KG1 (cell line): ENCODE measurements around the gene RPS17.

Source experiments
- DNase-seq: peaks from one replicate; lab custom pipeline; 2025; lab: John Stamatoyannopoulos, UW

The RPS17 gene

DNA sequence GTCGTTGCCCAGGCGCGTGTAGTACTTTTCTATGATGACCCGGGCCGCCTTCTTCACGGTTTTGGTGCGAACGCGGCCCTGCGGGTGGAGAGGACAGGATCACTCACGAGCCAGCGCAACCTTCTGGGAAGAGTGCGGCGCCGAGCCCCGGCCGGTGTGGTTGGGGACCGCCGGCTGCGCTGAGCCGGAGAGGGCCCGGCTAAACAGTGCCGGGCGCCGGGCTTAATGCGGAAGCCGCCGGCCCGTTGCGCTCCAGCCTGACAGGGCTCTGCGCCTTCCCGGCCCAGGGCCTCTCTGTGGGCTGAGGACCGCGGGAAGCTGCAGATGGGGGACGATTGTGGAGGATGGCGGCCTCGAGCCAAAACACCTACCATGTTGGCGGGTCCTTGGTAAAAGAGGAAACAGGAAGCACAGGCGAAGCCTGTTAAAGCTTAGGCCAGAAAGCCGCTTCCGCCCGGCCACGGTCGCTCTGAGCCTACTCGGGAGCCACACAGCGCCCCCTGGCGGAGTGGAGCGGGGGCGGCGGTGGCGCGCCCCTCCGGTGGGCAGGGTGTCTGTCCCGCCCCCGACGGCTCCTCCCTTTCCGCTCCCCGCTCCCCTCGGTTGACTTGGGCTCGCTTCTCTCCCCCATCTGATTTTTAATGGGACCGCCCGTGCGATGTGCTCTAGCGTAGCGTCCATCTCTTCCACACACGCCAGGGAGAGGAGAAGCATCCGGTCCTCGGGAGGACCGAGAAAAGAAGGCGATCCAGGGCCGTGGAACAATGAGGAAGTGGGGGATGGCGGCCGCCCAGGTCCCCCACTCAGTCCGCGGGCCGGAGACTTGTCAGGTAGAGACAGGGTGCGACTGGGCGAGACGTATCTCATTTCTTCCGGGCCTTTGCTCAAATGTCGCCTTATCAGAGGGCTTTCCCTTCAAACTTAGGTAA, at the start of gene RPS17:
Gene RPS17, minus strand, starts transcription at position 403 of the 929 bp plus-strand sequence. Its CDS starts 29 bp downstream, at position 374.
- DNase-seq, result no peak

DNA sequence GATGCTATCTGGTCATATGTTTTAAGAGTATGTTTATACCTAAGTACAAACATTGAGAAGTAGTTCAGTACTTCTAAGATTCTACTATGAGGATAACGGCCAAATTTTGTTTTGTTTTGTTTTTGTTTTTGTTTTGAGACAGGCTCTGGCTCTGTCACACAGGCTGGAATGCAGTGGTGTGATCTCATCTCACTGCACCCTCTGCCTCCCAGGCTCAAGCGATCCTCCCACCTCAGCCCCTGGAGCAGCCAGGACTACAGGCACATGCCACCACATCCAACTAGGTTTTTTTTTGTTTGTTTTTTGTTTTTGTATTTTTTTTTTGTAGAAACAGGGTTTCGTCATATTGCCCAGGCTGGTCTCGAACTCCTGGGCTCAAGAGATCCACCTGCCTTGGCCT, 47.5 kb upstream of the RPS17 start:
- no peak for DNase-seq

DNA sequence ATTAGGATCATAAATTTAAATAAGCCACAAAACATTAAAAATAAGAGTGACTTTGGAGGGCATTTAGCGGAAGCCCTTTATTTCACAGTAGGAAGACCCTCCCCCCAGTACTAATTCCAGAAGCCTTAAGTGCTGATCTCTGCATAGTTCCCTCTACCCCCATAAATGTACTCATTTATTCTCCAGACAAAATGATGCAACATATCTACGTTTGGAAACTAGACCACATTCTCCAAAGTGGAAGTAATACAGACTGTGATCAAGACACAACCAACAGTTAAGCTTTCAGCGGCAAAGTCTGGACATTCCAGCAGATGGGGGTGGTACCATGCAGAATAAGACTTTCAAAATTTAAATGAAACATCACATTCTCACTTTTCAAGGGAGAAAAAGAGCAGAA, 44.8 kb upstream of the RPS17 start:
- DNase-seq, result no peak

DNA sequence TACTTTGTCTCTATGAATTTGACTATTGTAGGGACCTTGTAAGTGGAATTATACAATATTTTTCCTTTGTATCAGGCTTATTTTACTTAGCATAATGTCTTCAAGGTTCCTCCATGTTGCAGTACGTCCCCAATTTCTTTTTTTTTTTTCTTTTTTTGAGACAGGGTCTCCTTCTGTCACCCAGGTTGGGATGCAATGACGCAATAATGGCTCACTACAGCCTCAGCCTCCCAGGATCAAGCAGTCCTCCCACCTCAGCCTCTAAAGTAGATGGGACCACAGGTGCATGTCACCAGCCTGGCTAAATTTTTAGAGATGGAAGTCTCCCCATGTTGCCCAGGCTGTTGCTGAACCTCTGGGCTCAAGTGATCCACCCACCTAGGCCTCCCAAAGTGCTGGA, 40.5 kb upstream of the RPS17 start:
- DNase-seq, result no peak

DNA sequence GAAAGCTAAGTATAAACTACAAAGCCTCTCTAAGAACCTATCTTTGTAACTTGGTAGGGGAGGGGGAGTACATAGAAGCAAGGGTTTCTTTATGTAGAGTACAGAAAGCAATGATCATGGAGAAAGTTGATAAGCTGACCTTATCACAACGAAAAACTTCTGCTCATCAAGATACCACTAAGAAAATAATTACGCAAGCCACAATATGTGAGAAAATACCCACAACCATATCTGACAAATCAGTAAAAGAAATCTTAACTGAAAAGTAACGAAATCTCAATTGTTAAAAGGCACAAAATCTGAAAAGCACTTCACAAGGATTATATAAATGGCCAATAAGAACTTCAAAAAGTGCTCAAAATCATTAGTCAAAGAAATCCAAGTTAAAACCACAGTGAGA, 35.1 kb upstream of the RPS17 start:
- no peak for DNase-seq

DNA sequence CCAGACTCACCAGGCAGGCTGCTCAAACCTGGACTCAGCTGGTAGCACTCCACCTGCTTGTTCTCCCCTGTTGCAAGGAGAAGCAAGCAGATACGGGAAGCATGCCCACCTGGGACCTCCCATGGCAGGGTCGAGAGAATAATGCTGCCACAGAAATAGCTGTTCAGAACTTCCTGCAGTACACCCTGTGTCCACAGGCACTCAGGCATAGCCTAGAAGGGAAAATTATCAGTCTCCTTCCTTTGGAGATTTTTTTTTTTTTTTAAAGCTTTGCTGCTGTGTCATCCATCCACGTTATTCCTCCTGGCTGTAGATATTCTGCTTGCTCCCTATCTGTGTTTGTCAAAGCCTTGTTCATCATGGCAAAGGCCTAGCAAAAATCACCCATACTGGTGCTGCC, 32.7 kb upstream of the RPS17 start:
- no peak for DNase-seq

DNA sequence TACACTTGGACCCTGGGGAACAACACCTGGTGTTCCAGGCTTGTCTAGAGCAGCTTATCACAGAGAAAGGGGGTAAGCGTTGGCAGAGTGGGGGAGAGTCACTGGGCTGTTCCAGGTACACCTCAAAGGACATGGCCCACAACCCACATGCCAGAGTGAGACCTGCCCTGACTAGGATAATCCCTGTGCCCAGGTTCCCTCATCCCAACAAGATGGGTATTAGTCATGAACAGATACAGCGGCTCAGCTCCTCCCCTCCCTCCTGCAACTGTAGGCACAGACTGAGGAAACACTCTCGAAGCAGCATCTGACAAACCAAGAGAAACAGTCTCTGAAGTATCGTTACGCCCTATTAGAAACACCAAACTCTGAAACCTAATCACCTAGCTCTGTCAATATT, 32.1 kb upstream of the RPS17 start:
- DNase-seq, result no peak

DNA sequence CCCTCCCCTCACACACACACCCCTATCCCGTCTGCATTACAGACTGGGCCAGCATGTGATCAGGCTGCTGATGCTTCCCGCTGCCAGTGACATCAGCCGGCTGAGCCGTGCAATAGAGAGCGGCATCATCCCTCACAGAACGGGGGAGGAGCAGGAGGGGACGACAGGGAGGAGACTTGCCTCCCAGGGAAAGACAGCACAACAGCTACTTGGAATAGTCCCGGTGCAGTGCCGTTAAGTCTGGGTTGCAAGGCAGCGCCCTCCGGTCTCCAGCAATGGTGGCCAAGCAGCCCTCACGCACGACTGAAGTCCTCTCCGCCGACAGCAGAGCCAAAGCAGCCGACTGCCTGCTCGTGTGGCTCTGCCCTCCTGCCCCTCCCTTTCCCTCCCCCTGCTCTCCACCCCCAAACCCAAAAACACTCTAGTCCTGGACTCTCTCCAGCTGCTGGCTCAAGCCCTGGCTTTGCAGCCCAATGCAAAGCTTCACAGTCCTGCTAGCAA, 31.5 kb upstream of the RPS17 start:
- DNase-seq, result no peak

DNA sequence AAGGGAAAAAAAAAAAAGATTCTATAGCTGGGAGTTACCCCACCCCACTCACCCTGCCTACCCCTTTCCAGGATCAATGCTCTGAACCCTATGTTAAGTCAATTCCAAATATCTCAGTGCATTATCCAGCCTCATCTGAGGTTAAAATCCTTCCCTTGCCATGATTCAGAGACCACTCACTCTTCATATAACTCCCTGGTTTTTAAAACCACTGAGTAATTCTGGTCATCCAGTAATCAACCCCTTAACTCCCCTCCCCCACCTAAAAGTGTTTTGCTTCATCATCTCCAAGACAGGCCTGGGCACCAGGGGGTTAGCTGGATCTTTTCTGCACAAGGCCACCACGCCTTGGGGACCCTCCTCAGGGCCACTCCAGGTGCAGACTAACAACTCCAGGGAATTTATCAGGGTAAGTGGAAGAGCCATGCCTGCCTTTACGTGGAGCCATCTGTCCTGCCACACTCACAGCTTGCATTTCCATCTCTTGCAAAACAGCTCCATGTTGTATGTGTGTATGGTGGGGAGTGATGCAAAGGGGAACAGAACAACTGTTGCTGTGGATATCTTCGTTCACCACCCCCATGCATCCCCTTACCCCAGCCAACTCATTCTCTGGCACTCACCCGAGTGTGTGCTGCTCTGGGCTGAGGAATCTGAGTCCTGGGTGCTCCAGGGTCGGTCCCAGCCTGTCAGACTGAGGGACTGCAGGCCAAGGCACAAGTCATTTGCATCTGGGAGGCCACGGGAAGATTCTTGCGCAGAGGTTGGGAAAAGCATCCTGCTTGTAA, 30.7 kb upstream of the RPS17 start:
- DNase-seq, result no peak

DNA sequence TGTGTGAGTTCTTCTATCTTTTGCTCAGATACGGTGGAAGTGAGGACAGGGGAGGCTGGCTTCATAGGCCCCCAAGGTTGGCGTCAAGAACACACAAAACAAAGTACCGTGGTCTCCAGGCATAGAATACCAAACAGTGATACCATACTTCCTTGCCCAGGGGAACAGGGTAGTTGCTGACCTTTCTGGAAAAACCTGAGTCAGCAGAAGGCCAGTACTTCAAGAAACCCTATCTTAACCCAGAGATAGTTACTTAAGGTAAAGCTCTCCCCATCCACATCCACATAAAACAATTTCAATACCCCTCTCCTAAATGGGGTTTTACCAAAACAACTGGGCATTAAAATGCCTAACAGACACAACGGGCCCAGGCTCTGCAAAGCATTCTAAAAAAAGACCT, 29.6 kb upstream of the RPS17 start:
- DNase-seq, result no peak

DNA sequence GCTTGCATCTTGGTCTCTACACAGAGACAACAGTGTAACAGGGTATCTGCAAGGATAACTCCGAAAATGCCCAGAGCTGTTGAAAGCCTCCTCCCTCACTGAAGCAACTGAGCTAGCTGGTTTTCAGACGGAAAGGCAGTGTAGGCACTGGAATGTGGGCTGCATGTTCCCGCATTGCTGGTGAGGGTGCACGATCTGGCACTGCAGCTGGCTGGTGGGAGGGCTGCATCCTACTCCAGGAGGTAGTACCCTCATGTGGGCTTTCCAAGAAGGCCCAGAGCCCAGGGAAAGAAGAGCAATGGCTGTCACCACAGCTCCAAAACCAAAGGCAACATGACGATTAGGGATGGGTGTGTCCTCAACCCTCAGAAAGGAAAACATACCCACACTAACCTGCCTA, 28.7 kb upstream of the RPS17 start:
- no peak for DNase-seq

DNA sequence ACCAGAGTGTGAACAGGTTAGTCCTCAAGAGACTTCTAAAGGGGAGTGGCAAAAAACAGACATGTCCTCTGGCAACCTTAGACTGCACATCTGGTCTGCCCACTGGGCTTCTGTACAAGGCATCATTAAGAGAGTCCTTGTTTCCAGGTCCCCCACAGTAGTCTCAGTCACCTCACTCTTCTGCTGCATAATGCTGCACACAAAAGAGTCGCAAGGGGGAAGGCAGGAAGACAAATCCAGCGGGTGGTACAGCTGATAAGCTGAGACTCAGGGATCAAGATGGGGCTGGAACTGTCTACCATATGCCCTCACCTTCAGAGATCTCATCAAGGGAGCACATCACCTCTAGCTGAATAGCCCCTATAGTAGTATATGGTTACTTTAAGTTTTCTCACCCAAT, 27.4 kb upstream of the RPS17 start:
- no peak for DNase-seq

DNA sequence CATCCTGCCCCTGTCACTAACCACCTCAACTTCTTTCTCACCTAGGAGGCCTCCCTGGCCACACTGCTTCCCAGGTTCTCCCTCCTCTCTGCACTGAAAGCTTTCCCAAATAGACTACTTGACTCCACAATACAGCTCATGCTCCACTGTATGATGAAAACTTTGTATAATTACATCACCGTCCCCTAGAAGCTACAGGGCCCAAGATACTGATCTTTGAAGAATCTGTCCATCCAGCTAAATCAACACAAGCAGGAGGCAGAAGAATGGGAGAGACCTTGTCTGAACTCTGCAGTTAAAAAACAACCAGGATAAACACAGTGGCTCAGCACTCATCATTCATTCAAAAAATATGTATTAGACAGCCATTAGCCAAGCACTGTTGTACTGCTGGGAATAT, 26.4 kb upstream of the RPS17 start:
- DNase-seq, result no peak

DNA sequence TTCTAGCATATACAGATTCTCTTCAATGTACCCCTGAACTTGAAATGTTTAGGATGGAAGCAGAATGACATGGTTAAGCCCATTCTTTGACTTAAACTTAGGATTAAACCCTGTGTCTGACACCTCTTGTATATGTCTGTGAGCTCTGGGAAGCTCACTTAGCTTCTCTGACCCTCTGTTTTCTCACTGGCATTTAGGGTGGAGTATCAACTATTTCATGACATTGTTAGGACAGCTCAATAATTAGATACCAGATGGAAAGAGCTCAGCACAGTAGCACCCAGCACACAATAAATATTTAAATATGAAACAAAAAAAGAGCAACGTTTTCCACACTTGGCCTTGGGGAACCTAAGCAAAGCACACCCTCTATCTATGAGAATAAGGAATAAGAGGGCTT, 18.2 kb upstream of the RPS17 start:
- no peak for DNase-seq

DNA sequence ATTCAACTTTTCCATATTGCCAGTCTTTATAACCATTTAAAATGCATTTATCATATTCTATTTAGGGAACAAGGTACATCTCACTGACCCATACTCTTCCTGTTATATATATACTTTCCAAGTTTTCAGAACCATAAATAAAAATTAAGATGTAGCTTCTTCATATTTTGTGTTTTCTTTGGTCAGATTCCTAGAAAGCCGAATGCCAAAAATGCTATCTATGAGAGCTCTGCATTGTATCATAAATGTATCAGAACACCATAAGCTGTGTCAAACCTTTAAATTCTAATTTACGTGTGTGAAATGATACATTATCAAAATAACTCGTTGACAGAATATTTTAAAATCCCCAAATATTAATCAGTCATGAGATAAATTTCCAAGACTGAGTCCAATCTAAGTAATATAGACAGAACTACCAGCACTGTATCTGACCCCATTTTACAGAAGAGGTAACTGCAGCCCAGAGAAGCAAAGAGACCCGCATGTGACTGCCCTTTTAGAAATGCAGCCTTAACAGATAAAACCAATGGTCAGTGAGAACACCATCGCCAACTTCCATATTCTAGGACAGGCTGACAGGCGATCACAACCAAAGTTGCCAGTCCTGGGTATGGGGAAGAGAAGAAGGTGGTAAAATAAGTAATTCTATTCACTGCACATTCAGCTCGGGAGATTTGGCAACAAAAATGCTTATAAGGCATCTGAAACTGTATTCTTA, 16.2 kb upstream of the RPS17 start:
- no peak for DNase-seq

DNA sequence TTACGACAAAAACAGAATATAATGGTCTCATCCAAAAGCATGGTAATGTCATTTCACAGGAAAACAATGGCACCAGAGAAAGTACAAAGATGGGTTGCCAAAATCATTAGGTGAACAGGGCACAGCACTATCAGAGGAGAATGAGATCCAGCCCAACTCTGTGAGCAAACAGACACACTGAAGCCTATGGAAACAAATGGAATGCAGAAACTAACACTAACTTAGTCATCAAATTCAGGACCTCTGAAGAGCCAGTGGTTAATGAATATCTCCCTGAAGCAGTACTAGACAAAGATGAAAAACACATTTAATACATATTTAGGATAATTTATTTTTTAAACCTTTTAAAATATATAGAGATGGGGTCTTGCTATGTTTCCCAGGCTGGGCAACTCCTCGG, 14.6 kb upstream of the RPS17 start:
- DNase-seq, result no peak

DNA sequence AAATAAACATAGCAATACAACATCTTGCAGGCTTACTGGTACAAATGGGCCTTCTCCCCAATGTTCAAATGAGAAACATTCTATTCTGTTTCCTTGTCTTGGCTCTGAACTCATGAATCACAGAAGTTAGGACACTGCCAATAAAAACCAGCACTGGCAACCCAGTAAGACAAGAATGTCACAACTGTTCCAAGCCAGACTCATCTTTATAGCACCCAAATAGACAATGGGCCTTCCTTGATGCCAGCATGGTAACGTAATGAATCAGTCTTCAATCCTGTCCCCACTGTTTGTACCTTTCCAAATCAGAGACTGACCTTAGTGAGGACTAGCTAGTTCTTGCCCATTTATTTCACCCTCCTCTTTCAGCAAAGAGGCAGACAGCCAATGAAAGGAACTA, 14.1 kb upstream of the RPS17 start:
- no peak for DNase-seq

DNA sequence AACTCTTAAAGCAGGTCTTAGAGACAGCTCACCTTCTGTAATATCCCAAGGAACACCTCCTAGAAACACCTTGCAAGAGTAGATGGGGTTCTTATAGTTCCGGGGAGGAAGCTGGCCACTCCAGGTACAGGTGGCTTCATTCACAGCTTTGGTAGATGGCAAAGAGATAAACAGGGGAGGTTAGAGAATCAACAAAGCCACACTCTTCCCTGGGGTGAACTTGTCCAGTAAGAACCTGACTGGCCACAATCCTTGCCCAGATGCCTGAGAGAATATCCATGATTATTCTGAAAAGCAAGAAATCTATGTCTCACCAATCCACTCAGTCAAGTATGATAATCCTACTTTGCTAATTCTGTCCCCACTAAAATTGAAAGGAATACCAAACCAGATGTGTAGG, 13.6 kb upstream of the RPS17 start:
- DNase-seq, result no peak

DNA sequence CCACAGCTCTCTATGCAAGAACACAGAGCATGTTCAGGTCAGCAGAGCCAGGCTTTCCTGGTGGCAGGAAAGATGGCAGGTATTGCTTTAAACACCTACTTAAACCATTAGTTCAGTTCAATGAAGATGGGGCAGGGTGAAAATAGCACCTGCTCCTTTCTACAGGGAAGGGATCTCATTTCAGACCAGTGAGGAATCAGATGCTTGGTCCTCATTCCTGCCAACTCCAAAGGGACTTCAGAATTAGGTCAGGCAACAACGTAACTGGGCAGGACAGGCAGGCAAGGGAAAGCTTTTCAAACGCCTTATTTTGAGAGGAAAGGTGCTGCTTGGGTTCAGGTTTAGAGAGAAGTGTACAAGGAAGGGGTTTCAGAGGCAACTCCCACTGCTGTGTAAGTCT, 12.6 kb upstream of the RPS17 start:
- DNase-seq, result no peak

DNA sequence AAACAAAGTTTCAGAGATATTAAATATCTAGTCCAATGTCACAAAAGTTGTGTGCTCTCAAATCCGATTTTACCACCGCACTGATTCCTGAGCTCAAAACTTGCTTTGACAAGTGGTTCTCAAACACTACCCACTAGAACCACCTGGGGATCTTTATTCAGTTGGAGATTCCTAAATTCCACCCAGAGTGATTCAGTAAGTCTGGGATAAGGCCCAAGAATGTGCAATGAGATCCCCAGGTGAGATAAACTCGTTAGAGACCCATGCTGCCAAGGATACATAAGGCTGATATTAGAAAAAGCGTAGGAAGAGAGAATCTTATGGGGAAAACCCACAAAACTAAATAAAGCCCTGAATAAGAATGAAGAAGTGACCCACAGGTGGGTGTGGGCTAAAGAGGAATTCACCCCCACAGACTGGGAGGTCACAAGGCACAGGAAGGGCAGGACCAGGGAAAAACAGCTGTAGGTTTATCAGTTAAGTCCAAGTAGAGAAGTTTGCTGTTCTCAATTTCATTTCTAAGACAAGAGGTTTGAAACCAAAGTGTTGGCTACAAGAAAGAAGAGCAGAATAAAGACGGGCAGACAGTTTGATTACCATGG, 11.5 kb upstream of the RPS17 start:
- no peak for DNase-seq

DNA sequence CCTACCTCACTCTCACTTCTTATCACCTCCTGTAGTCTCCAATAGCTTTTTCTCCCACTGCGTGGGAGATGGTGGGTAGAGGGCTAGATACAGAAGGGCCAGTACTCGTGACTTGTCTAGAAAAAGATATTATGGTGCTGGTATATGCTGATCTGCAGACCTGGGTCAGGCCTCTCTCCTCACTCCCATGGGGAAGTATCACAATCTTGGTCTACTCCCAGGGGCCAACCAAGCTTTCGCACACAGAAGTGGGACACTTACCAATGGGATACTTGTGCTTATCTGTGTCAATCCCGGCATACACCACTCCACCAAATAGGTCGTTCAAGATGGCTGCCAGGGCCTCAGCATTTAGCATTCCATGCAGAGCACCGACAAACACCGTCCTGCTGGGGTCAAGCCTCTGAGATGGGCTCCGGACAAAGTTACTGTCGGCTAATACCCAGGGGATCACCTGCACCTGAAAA, 9.0 kb upstream of the RPS17 start:
- DNase-seq, result no peak

DNA sequence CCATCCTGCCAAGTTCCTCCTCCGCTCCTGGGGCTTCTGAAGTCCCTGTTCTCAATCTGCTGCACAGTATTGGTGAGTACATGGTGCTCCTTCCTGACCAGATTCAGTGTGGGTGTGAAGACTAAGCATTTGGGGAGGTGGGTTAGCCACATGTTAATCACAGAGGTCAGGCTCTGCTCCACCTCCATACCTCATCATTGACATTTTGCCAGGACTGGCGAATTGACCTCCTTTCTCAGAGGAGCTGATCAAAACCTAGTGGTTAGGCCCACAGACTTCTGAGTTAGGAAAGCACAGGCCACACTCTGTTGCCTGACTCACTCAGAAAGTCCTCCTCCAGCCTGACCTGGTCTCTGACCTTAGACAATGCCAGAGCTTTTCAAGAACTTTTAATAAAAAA, 8.4 kb upstream of the RPS17 start:
- no peak for DNase-seq
